Endothelial cell of umbilical vein (primary cell): ENCODE data around the gene SRP9.

Source experiments
- CTCF ChIP-seq, 2 donors: IDR thresholded peaks; 1 replicate in 1 of 2; 2 replicates in 1 of 2; pipeline ENCODE4 v1.5.1; 2011; ENCODE audit warnings: low read length in 2 of 2, mild to moderate bottlenecking in 2 of 2, moderate library complexity in 2 of 2, control low read depth in 1 of 2, inconsistent platforms in 1 of 2, low read depth in 1 of 2; ENCODE audit not compliant: insufficient read depth in 1 of 2; ENCODE audit errors: extremely low read depth in 1 of 2
- EZH2 ChIP-seq: IDR thresholded peaks from 2 replicates; pipeline ENCODE4 v1.6.1; 2012; ENCODE audit warnings: borderline replicate concordance, low read depth, mild to moderate bottlenecking, moderate library complexity, low read length, inconsistent platforms; ENCODE audit not compliant: severe bottlenecking
- FOS ChIP-seq: IDR thresholded peaks from 2 replicates; pipeline ENCODE4 v1.6.1; 2011; ENCODE audit warnings: mild to moderate bottlenecking, low read length, moderate library complexity, borderline replicate concordance; ENCODE audit not compliant: insufficient read depth
- GATA2 ChIP-seq: IDR thresholded peaks from 2 replicates; pipeline ENCODE4 v1.7.0; 2011; ENCODE audit warnings: low read depth, mild to moderate bottlenecking, moderate library complexity, mixed read lengths, low read length; ENCODE audit not compliant: insufficient read length, insufficient read depth
- MAX ChIP-seq: IDR thresholded peaks from 2 replicates; pipeline ENCODE4 v1.6.1; 2011; ENCODE audit not compliant: insufficient read depth, insufficient read length
- MYC ChIP-seq: IDR thresholded peaks from one replicate; pipeline ENCODE4 v1.6.1; 2011; ENCODE audit warnings: mild to moderate bottlenecking, low read depth, low read length
- POLR2A ChIP-seq: IDR thresholded peaks from 2 replicates; pipeline ENCODE4 v1.6.1; 2012; ENCODE audit warnings: low read depth, mild to moderate bottlenecking, control low read depth, low read length
- POLR2AphosphoS5 ChIP-seq: IDR thresholded peaks from 2 replicates; pipeline ENCODE4 v1.6.1; 2012; ENCODE audit warnings: low read depth, mild to moderate bottlenecking, control low read depth, low read length, moderate library complexity; ENCODE audit not compliant: insufficient read depth

GRCh38 chr1:225769687-225770086, 7.9 kb upstream of the SRP9 start:
- TF ChIP-seq POLR2AphosphoS5 (no peak), POLR2A (no peak), CTCF (IDR thresholded peaks at IDR 0.05; ENCODE audit: extremely low read depth in 1 of 2, insufficient read depth in 1 of 2, low read depth in 1 of 2, low read length in 2 of 2) (no peak), MYC (no peak), MAX (no peak), FOS (no peak), EZH2 (no peak), GATA2 (no peak)
